ENCODE data around the gene IQSEC1.

- TF ChIP-seq CTCF (optimal IDR thresholded peaks at IDR 0.05 in 1 of 3, IDR thresholded peaks at IDR 0.05 in 1 of 3, conservative IDR thresholded peaks at IDR 0.05 in 1 of 3; ENCODE audit: extremely low read depth in 1 of 3, insufficient read depth in 2 of 3, low read length in 3 of 3) = no peak
- no peak for TF ChIP-seq EZH2 (IDR thresholded peaks at IDR 0.05; ENCODE audit: low read length)
Observed at GRCh38 chr3:12894629-12895028, 178.6 kb downstream of the IQSEC1 start.
